K562 (cell line): ENCODE results near the gene GIT2. TPM values are rescaled to one million over a fixed set of nuclear protein-coding genes. Genes with fewer than 3 reads are reported as not detected.
A peak's percentile ranks its signal among the peaks of the same experiment; 100 is the strongest.

Source experiments
- ADNP ChIP-seq: fragments of 200-800 bp; sonication (Bioruptor generic); IDR thresholded peaks from 2 replicates; pipeline ENCODE4 v1.6.1; 2016; ENCODE audit warnings: missing genetic modification characterization, missing compliant biosample characterization
- CCNT2 ChIP-seq: IDR thresholded peaks from 2 replicates; pipeline ENCODE4 v1.6.1; 2011; ENCODE audit warnings: borderline replicate concordance, low read depth, mild to moderate bottlenecking, moderate library complexity, mixed read lengths, low read length; ENCODE audit not compliant: insufficient read length; ENCODE audit errors: extremely low read depth
- FOS ChIP-seq: IDR thresholded peaks from 3 replicates; pipeline ENCODE4 v1.6.1; 2011; ENCODE audit not compliant: insufficient read length; ENCODE audit errors: extremely low read depth
- HMGN3 ChIP-seq: IDR thresholded peaks from 2 replicates; pipeline ENCODE4 v1.6.1; 2011; ENCODE audit warnings: borderline replicate concordance, low read depth, mild to moderate bottlenecking, mixed read lengths, low read length; ENCODE audit not compliant: insufficient read length; ENCODE audit errors: extremely low read depth
- MXI1 ChIP-seq: IDR thresholded peaks from 2 replicates; pipeline ENCODE4 v1.6.1; 2011; ENCODE audit warnings: low read depth, mild to moderate bottlenecking, improper control_type of control experiment, low read length
- PTBP1 ChIP-seq: fragments of 200-400 bp; formaldehyde crosslinking; IDR thresholded peaks from 2 replicates; pipeline ENCODE4 v1.6.1; 2017; ENCODE audit warnings: low read depth, low read length
- RBBP5 ChIP-seq: fragments of 200-600 bp; sonication (generic); IDR thresholded peaks from 2 replicates; pipeline ENCODE4 v1.6.1; 2012; ENCODE audit warnings: borderline replicate concordance, mild to moderate bottlenecking, low read length, control low read depth, inconsistent platforms; ENCODE audit not compliant: insufficient read depth, poor library complexity, severe bottlenecking
- RFX7 ChIP-seq: fragments of 250-450 bp; sonication (Bioruptor Pico); IDR thresholded peaks from 2 replicates; pipeline ENCODE4 v1.5.1; 2021; ENCODE audit warnings: mild to moderate bottlenecking
- U2AF2 ChIP-seq: fragments of 200-400 bp; formaldehyde crosslinking; optimal IDR thresholded peaks from 2 replicates; pipeline ENCODE3; 2017; ENCODE audit warnings: low read depth, mild to moderate bottlenecking, low read length
- ZNF445 ChIP-seq: fragments of 250-450 bp; sonication (Bioruptor Pico); IDR thresholded peaks from 2 replicates; pipeline ENCODE4 v1.4.0; 2020; ENCODE audit warnings: low read depth, mild to moderate bottlenecking, moderate library complexity
- ZNF778 ChIP-seq: fragments of 450-650 bp; formaldehyde crosslinking; IDR thresholded peaks from 2 replicates; pipeline ENCODE4 v1.4.0; 2020; ENCODE audit warnings: mild to moderate bottlenecking, moderate library complexity
- polyA plus RNA-seq, 8 experiments: library from polyadenylated mRNA; depleted of rRNA in 4 of 8; stranded (reverse) in 5 of 8; unstranded in 3 of 8; fragments of >200 nt; fragmentation: Nextera tagmentation in 2 of 8; fragmentation: Illumina TruSeq in 1 of 8; extraction: Ambion mirVana in 2 of 8; extraction: Trizol in 1 of 8; gene quantifications; 2 replicates each; pipeline versions ENCODE4 v1.2.1 to v1.2.3, GENCODE V29; 2011 to 2014; ENCODE audit warnings: inconsistent platforms in 1 of 8, missing spikeins in 1 of 8
- total RNA-seq, 7 experiments: library from RNA; depleted of rRNA in 6 of 7; stranded (reverse); fragments of >200 nt in 6 of 7; fragmentation: Illumina TruSeq in 2 of 7; extraction: Trizol in 2 of 7; gene quantifications; 2 replicates each; pipeline versions ENCODE4 v1.2.1 to v1.2.3, GENCODE V29; 2011 to 2021; ENCODE audit warnings: low replicate concordance in 1 of 7
- TF ChIP-seq, protein P1 (sequence below): fragments of 250-450 bp; sonication (Bioruptor Pico); IDR thresholded peaks from 2 replicates; pipeline ENCODE4 v1.8.0; 2022; ENCODE audit warnings: inconsistent platforms, mild to moderate bottlenecking, moderate library complexity, borderline replicate concordance
- TF ChIP-seq, protein P2 (sequence below): fragments of 250-450 bp; sonication (Bioruptor Pico); IDR thresholded peaks from 2 replicates; pipeline ENCODE4 v1.5.0; 2021
- TF ChIP-seq, protein P3 (sequence below), 2 experiments: fragments of 450-650 bp; conservative IDR thresholded peaks; 2 replicates each; pipeline ENCODE4 v1.6.1; 2017; ENCODE audit warnings: mild to moderate bottlenecking in 2 of 2, moderate library complexity in 2 of 2
- TF ChIP-seq, protein P4 (sequence below): fragments of 450-650 bp; formaldehyde crosslinking; IDR thresholded peaks from 2 replicates; pipeline ENCODE4 v1.4.0; 2020; ENCODE audit warnings: mild to moderate bottlenecking, moderate library complexity

GIT2 gene
- total and polyA plus RNA-seq, 9 of the 15 experiments (the other 6 are each of a cell fraction or from before 2014, with no cell fraction given), result 4.0 to 30.4 (median 23.5) TPM

DNA sequence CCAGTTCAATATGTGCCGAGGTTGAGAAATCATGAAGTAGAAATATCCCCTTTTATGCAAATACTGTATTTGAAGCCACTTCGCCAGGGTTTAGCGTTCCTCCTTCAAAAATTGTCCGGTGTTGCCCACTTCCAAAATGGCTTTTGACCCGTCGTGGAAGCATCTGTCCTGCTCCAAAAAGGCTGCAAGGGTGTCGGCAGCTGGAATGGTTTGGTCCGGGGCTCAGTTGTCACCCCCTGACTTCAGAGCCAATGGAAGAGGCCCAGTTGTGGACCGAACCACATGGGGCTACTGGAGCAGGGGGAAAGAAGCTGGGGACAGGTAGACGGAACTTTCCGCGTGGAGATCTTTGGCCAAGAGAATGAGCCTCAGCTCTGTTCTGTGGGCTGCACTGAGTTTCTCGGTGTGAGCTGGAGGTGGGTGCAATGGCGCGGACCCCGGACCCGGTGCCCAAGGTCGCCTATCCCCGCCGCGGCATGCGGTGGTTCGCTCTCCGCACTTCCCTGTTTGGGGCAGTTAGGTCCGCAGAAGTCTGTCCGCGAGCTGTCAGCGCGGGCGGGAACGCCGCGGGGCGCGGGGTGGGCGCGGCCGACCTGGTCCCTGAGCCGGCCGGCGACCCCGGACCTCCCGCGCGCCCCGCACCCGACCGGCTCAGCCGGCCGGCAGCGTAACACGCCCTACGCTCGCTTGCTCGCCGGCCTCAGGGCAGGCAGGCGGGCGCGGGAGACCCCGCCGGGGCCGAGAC lies 2.9 kb upstream of the GIT2 start, which contains the start of gene ANKRD13A (continued):
- TF ChIP-seq HMGN3, result peak; percentile 77
- TF ChIP-seq ZNF778 (CRISPR knock-in tag), result no peak
- TF ChIP-seq PTBP1, result no peak
- TF ChIP-seq ZNF445 (CRISPR knock-in tag), result no peak
- TF ChIP-seq, protein P1, sequence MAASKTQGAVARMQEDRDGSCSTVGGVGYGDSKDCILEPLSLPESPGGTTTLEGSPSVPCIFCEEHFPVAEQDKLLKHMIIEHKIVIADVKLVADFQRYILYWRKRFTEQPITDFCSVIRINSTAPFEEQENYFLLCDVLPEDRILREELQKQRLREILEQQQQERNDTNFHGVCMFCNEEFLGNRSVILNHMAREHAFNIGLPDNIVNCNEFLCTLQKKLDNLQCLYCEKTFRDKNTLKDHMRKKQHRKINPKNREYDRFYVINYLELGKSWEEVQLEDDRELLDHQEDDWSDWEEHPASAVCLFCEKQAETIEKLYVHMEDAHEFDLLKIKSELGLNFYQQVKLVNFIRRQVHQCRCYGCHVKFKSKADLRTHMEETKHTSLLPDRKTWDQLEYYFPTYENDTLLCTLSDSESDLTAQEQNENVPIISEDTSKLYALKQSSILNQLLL (CRISPR knock-in tag), result no peak
- no peak for TF ChIP-seq U2AF2
- TF ChIP-seq RFX7 (CRISPR knock-in tag), result no peak
- TF ChIP-seq, protein P2, sequence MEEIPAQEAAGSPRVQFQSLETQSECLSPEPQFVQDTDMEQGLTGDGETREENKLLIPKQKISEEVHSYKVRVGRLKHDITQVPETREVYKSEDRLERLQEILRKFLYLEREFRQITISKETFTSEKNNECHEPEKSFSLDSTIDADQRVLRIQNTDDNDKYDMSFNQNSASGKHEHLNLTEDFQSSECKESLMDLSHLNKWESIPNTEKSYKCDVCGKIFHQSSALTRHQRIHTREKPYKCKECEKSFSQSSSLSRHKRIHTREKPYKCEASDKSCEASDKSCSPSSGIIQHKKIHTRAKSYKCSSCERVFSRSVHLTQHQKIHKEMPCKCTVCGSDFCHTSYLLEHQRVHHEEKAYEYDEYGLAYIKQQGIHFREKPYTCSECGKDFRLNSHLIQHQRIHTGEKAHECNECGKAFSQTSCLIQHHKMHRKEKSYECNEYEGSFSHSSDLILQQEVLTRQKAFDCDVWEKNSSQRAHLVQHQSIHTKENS, result no peak
- peak; percentile 62; the same call in 1 of the 2 replicates for TF ChIP-seq MXI1
- TF ChIP-seq ADNP (tag), result no peak
- TF ChIP-seq CCNT2, result peak; percentile 72
- TF ChIP-seq, protein P3, sequence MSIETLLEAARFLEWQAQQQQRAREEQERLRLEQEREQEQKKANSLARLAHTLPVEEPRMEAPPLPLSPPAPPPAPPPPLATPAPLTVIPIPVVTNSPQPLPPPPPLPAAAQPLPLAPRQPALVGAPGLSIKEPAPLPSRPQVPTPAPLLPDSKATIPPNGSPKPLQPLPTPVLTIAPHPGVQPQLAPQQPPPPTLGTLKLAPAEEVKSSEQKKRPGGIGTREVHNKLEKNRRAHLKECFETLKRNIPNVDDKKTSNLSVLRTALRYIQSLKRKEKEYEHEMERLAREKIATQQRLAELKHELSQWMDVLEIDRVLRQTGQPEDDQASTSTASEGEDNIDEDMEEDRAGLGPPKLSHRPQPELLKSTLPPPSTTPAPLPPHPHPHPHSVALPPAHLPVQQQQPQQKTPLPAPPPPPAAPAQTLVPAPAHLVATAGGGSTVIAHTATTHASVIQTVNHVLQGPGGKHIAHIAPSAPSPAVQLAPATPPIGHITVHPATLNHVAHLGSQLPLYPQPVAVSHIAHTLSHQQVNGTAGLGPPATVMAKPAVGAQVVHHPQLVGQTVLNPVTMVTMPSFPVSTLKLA (conservative IDR thresholded peaks at IDR 0.05), result peak; percentile 86 to 92
- TF ChIP-seq, protein P4, sequence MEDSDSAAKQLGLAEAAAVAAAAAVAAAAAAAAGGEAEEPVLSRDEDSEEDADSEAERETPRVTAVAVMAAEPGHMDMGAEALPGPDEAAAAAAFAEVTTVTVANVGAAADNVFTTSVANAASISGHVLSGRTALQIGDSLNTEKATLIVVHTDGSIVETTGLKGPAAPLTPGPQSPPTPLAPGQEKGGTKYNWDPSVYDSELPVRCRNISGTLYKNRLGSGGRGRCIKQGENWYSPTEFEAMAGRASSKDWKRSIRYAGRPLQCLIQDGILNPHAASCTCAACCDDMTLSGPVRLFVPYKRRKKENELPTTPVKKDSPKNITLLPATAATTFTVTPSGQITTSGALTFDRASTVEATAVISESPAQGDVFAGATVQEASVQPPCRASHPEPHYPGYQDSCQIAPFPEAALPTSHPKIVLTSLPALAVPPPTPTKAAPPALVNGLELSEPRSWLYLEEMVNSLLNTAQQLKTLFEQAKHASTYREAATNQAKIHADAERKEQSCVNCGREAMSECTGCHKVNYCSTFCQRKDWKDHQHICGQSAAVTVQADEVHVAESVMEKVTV, result no peak
- TF ChIP-seq FOS, result no peak
- peak; percentile 94 for TF ChIP-seq RBBP5
